Ishikawa (cell line): ENCODE measurements around the gene SLC38A9.

Experiments used
- CEBPB ChIP-seq: IDR thresholded peaks from 2 replicates; pipeline ENCODE4 v1.6.1; 2012
- CREB1 ChIP-seq: IDR thresholded peaks from 2 replicates; pipeline ENCODE4 v1.6.1; 2012; ENCODE audit warnings: low read depth
- EGR1 ChIP-seq: IDR thresholded peaks from 2 replicates; pipeline ENCODE4 v1.6.1; 2012
- EP300 ChIP-seq: IDR thresholded peaks from 2 replicates; pipeline ENCODE4 v1.6.1; 2012; ENCODE audit warnings: borderline replicate concordance
- MAX ChIP-seq: IDR thresholded peaks from 2 replicates; pipeline ENCODE4 v1.6.1; 2012
- NFIC ChIP-seq: IDR thresholded peaks from 2 replicates; pipeline ENCODE4 v1.6.1; 2012
- TCF12 ChIP-seq: IDR thresholded peaks from 2 replicates; pipeline ENCODE4 v1.6.1; 2012; ENCODE audit warnings: low read depth
- TEAD4 ChIP-seq: IDR thresholded peaks from 2 replicates; pipeline ENCODE4 v1.6.1; 2012
- USF1 ChIP-seq: IDR thresholded peaks from 2 replicates; pipeline ENCODE4 v1.6.1; 2012
- YY1 ChIP-seq: IDR thresholded peaks from 2 replicates; pipeline ENCODE4 v1.6.1; 2012; ENCODE audit warnings: low read depth
- ZBTB7A ChIP-seq: IDR thresholded peaks from 2 replicates; pipeline ENCODE4 v1.6.1; 2012; ENCODE audit warnings: low read depth
- TF ChIP-seq, protein P1 (sequence below): IDR thresholded peaks from 2 replicates; pipeline ENCODE4 v1.6.1; 2012; ENCODE audit warnings: low read depth, mild to moderate bottlenecking

- TF ChIP-seq TCF12 = no peak
- no peak for TF ChIP-seq NFIC
- no peak for TF ChIP-seq CREB1
- no peak for TF ChIP-seq CEBPB
- TF ChIP-seq EP300 = no peak
- no peak for TF ChIP-seq TEAD4
- TF ChIP-seq, protein P1, sequence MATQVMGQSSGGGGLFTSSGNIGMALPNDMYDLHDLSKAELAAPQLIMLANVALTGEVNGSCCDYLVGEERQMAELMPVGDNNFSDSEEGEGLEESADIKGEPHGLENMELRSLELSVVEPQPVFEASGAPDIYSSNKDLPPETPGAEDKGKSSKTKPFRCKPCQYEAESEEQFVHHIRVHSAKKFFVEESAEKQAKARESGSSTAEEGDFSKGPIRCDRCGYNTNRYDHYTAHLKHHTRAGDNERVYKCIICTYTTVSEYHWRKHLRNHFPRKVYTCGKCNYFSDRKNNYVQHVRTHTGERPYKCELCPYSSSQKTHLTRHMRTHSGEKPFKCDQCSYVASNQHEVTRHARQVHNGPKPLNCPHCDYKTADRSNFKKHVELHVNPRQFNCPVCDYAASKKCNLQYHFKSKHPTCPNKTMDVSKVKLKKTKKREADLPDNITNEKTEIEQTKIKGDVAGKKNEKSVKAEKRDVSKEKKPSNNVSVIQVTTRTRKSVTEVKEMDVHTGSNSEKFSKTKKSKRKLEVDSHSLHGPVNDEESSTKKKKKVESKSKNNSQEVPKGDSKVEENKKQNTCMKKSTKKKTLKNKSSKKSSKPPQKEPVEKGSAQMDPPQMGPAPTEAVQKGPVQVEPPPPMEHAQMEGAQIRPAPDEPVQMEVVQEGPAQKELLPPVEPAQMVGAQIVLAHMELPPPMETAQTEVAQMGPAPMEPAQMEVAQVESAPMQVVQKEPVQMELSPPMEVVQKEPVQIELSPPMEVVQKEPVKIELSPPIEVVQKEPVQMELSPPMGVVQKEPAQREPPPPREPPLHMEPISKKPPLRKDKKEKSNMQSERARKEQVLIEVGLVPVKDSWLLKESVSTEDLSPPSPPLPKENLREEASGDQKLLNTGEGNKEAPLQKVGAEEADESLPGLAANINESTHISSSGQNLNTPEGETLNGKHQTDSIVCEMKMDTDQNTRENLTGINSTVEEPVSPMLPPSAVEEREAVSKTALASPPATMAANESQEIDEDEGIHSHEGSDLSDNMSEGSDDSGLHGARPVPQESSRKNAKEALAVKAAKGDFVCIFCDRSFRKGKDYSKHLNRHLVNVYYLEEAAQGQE = no peak
- no peak for TF ChIP-seq MAX
- no peak for TF ChIP-seq ZBTB7A
- no peak for TF ChIP-seq EGR1
- TF ChIP-seq USF1 = no peak
- TF ChIP-seq YY1 = no peak
Measured at GRCh38 chr5:55626790-55627189, 85.3 kb downstream of the SLC38A9 start.
